Chondrocyte (in vitro differentiated cells): Measurements from ENCODE around the gene AKAP12. TPM values are rescaled to one million over a fixed set of nuclear protein-coding genes. Genes with fewer than 3 reads are reported as not detected.

Experiments
- DNase-seq: peaks from one replicate; pipeline ENCODE4 v3.0.0; 2021; ENCODE audit warnings: mixed read lengths, low spot score
- H3K27ac Mint-ChIP-seq: one replicate; pipeline ENCODE4 v1.8.0; 2021; ENCODE audit warnings: mild to moderate bottlenecking, moderate library complexity, mixed read lengths; ENCODE audit not compliant: unreplicated experiment
- H3K27me3 Mint-ChIP-seq: 2 replicates; pipeline ENCODE4 v1.8.0; 2021; ENCODE audit warnings: low read depth, mixed read lengths
- H3K36me3 Mint-ChIP-seq: 2 replicates; pipeline ENCODE4 v1.8.0; 2021; ENCODE audit warnings: low read depth, mixed read lengths
- H3K4me1 Mint-ChIP-seq: 2 replicates; pipeline ENCODE4 v1.8.0; 2021; ENCODE audit warnings: low read depth, mild to moderate bottlenecking, mixed read lengths
- H3K4me3 Mint-ChIP-seq: one replicate; pipeline ENCODE4 v1.8.0; 2021; ENCODE audit warnings: mild to moderate bottlenecking, moderate library complexity, mixed read lengths; ENCODE audit not compliant: unreplicated experiment
- H3K9me3 Mint-ChIP-seq: 2 replicates; pipeline ENCODE4 v1.8.0; 2021; ENCODE audit warnings: low read depth, mixed read lengths
- total RNA-seq: library from RNA; stranded (reverse); gene quantifications from 3 replicates; pipeline ENCODE4 v1.2.1, GENCODE V29; 2021
- TF ChIP-seq, protein P1 (sequence below): fragments of 200-600 bp; sonication (generic); IDR thresholded peaks from 2 replicates; pipeline ENCODE4 v1.5.0; 2021; ENCODE audit warnings: antibody characterized with exemption, mild to moderate bottlenecking, moderate library complexity

AKAP12 gene
- total RNA-seq, 1 donor from 2014 or later, result 176 TPM

GRCh38 chr6:151205721-151206600 lies 33.8 kb upstream of the AKAP12 start:
- H3K4me1 Mint-ChIP-seq, result peaks cover 9% of the 10 kb centered on the region
- DNase-seq, result no peak
- no peaks in the 10 kb centered on the region for H3K9me3 Mint-ChIP-seq
- peaks cover 2% of the 10 kb centered on the region for H3K36me3 Mint-ChIP-seq
- H3K27ac Mint-ChIP-seq, result no peak overlapping the region
- TF ChIP-seq, protein P1, sequence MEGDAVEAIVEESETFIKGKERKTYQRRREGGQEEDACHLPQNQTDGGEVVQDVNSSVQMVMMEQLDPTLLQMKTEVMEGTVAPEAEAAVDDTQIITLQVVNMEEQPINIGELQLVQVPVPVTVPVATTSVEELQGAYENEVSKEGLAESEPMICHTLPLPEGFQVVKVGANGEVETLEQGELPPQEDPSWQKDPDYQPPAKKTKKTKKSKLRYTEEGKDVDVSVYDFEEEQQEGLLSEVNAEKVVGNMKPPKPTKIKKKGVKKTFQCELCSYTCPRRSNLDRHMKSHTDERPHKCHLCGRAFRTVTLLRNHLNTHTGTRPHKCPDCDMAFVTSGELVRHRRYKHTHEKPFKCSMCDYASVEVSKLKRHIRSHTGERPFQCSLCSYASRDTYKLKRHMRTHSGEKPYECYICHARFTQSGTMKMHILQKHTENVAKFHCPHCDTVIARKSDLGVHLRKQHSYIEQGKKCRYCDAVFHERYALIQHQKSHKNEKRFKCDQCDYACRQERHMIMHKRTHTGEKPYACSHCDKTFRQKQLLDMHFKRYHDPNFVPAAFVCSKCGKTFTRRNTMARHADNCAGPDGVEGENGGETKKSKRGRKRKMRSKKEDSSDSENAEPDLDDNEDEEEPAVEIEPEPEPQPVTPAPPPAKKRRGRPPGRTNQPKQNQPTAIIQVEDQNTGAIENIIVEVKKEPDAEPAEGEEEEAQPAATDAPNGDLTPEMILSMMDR, result no peak
- H3K27me3 Mint-ChIP-seq, result no peaks in the 10 kb centered on the region
- H3K4me3 Mint-ChIP-seq, result no peak overlapping the region

DNA sequence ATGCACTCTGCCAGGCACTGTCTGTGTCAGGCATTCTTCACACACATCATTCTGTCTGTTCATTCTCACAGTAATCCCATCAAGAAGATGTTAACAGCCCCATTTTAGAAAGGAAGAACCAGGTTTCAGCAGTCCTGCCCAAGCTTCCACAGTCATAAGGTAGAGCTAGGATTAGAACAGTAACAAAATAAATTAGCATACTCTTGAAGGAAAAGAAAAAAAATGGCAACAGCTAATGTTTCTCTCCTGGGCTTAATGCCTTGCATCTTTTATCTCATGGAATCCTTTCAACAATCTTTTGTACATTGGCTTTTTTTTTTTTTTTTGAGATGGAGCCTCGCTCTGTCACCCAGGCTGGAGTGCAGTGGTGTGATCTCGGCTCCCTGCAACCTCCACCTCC lies 32.1 kb upstream of the AKAP12 start:
- no peak for DNase-seq
- H3K9me3 Mint-ChIP-seq, result peaks cover 6% of the 10 kb centered on the region
- H3K4me3 Mint-ChIP-seq, result no peak overlapping the region
- H3K4me1 Mint-ChIP-seq, result peaks cover 9% of the 10 kb centered on the region
- H3K27ac Mint-ChIP-seq, result no peak overlapping the region
- TF ChIP-seq, protein P1, result no peak
- H3K36me3 Mint-ChIP-seq, result peaks cover 2% of the 10 kb centered on the region
- H3K27me3 Mint-ChIP-seq, result no peaks in the 10 kb centered on the region

DNA sequence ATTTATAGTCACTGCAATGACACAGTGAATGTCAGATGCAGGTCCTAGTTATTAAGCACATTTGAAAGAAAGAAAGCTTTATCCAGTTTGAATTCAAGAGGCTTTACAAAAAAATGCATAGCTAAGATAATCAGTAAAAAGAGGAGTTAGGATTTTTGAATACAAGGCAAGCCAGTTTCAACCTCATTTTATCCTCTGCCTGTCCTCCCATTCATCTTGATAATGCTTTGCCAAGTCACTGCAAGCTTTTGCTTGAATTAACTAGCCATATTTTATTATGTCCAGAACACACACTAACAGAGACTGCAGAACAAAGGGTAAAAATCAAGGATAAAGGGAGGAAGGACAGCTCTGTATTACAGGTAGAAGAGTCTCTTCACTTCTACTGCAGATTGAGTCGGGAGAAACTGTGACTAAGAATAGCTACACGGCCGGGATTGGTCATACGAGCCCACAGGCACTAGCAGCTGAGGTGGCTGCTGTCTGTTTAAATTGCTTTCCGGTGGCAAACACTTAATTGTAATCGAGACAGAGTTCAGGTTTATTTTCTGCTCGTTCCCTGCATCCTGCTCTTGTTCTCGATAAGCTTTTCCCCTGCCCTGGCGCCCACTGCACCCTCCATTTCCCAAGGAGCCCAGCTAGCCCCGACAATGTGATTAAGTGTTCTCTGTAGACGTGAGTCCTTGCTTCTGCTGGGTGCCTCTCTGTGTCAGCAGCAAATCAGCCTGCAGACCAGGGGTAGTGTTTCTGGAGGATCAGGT lies 30.5 kb upstream of the AKAP12 start:
- TF ChIP-seq, protein P1, result no peak
- no peak overlapping the region for H3K27ac Mint-ChIP-seq
- H3K36me3 Mint-ChIP-seq, result peaks cover 2% of the 10 kb centered on the region
- peaks cover 9% of the 10 kb centered on the region for H3K4me1 Mint-ChIP-seq
- no peaks in the 10 kb centered on the region for H3K27me3 Mint-ChIP-seq
- peaks cover 12% of the 10 kb centered on the region for H3K9me3 Mint-ChIP-seq
- H3K4me3 Mint-ChIP-seq, result peak overlapping the region; percentile 26
- DNase-seq, result no peak

DNA sequence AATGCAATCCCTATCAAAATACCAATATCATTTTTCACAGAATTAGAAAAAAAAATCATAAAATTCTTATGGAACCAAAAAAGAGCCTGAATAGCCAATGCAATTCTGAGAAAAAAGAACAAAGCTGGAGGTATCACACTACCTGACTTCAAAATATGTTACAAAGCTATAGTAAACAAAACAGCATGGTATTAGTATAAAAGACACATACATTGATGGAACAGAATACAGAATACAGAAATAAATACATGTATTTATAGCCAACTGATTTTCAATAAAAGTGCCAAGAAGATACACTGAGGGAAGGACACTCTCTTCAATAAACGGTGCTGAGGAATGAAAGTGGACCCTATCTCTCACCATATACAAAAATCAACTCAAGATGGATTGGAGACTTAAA lies 28.7 kb upstream of the AKAP12 start:
- Mint-ChIP-seq H3K4me3 (no peak overlapping the region), H3K4me1 (peaks cover 9% of the 10 kb centered on the region), H3K27me3 (no peaks in the 10 kb centered on the region), H3K27ac (no peak overlapping the region), H3K9me3 (peaks cover 12% of the 10 kb centered on the region), H3K36me3 (peaks cover 2% of the 10 kb centered on the region)
- no peak for DNase-seq
- TF ChIP-seq, protein P1, result no peak

GRCh38 chr6:151213352-151213751 lies 26.4 kb upstream of the AKAP12 start:
- Mint-ChIP-seq H3K4me1 (peaks cover 9% of the 10 kb centered on the region), H3K4me3 (no peak overlapping the region), H3K27ac (no peak overlapping the region), H3K36me3 (peaks cover 2% of the 10 kb centered on the region), H3K27me3 (no peaks in the 10 kb centered on the region), H3K9me3 (peaks cover 12% of the 10 kb centered on the region)
- DNase-seq, result no peak
- TF ChIP-seq, protein P1, result no peak
